HEK293T (cell line): ENCODE measurements around the gene PAX7.

Source experiments
- BHLHE40 ChIP-seq: fragments of 450-650 bp; IDR thresholded peaks from 2 replicates; pipeline ENCODE4 v1.6.1; 2016; ENCODE audit warnings: mild to moderate bottlenecking, moderate library complexity, borderline replicate concordance
- FOXA1 ChIP-seq: fragments of 450-650 bp; IDR thresholded peaks from 2 replicates; pipeline ENCODE4 v1.6.1; 2016; ENCODE audit warnings: mild to moderate bottlenecking
- PKNOX1 ChIP-seq: fragments of 450-650 bp; IDR thresholded peaks from 2 replicates; pipeline ENCODE4 v1.6.1; 2016

GRCh38 chr1:18701183-18701582 lies 70.5 kb downstream of the PAX7 start:
- TF ChIP-seq BHLHE40, result no peak
- TF ChIP-seq PKNOX1, result no peak
- TF ChIP-seq FOXA1, result no peak
